Measurements from ENCODE around the gene FHL1. TPM values are rescaled to one million over a fixed set of nuclear protein-coding genes. Genes with fewer than 3 reads are reported as not detected.
A peak's percentile ranks its signal among the peaks of the same experiment; 100 is the strongest.

The FHL1 gene
- total RNA-seq, 8 experiments from 2014 or later, result 1.7 to 379 (median 62.3) TPM

GRCh38 chrX:136171420-136171819 is 24.1 kb downstream of the FHL1 start:
- no peak overlapping the region for H3K4me3 ChIP-seq
- in situ Hi-C loops (cut with MboI; ENCODE audit: low pct_unique_long_range_greater_than_20kb in 2 of 9, low sequenced_read_pairs in 9 of 9, unreplicated experiment in 9 of 9), result loop anchor here in 2 of 9 experiments (25.0 kb wide), 1 partner anchor 134 kb away; no protein-coding TSS in a partner anchor
- 0 to 100% (median 38%) methylated on average over 1 of the region's 1 CpG; no CpG with 5 or more reads in 6 of the 10 experiments for WGBS, 10 experiments
- ATAC-seq (replicated peaks in 6 of 8), result peak in 1 of 8 experiments; percentile 3
- H3K4me1 ChIP-seq (replicated peaks in 1 of 2), result peaks cover 17 to 20% of the 10 kb centered on the region in 2 donors
- H3K27ac ChIP-seq, result no peak overlapping the region

GRCh38 chrX:136176399-136176825 is 29.1 kb downstream of the FHL1 start:
- no peak overlapping the region for H3K27ac ChIP-seq

GRCh38 chrX:136179133-136179532 is 31.8 kb downstream of the FHL1 start:
- Histone ChIP-seq H3K4me1 (replicated peaks in 1 of 2) (no peaks in the 10 kb centered on the region), H3K4me3 (no peak overlapping the region), H3K27ac (no peak overlapping the region)
- 0 to 100% (median 40%) methylated on average over 1 to 4 of the region's 4 CpGs; no CpG with 5 or more reads in 6 of the 10 experiments for WGBS, 10 experiments
- in situ Hi-C loops (cut with MboI; ENCODE audit: low pct_unique_long_range_greater_than_20kb in 2 of 9, low sequenced_read_pairs in 9 of 9, unreplicated experiment in 9 of 9), result no loop called here
- ATAC-seq (replicated peaks in 6 of 8), result no peak

More at GRCh38 chrX:136176399-136176825, 29.1 kb downstream of the FHL1 start:
- peak in 2 of 8 experiments; percentile 63 to 71 for ATAC-seq (replicated peaks in 6 of 8)
- H3K4me3 ChIP-seq, result no peak overlapping the region
- no peaks in the 10 kb centered on the region for H3K4me1 ChIP-seq (replicated peaks in 1 of 2)
- in situ Hi-C loops (cut with MboI; ENCODE audit: low pct_unique_long_range_greater_than_20kb in 2 of 9, low sequenced_read_pairs in 9 of 9, unreplicated experiment in 9 of 9), result no loop called here
- 0 to 100% (median 35%) methylated on average over 1 of the region's 2 CpGs; no CpG with 5 or more reads in 6 of the 10 experiments for WGBS, 10 experiments

- Histone ChIP-seq H3K27ac (no peak overlapping the region), H3K4me3 (no peak overlapping the region), H3K4me1 (replicated peaks in 1 of 2) (no peaks in the 10 kb centered on the region)
- ATAC-seq (replicated peaks in 6 of 8), result no peak
- WGBS, 10 experiments, result 28 to 100% (median 62%) methylated on average over 1 to 2 of the region's 3 CpGs; no CpG with 5 or more reads in 6 of the 10 experiments
- in situ Hi-C loops (cut with MboI; ENCODE audit: low pct_unique_long_range_greater_than_20kb in 2 of 9, low sequenced_read_pairs in 9 of 9, unreplicated experiment in 9 of 9), result no loop called here
Measured at GRCh38 chrX:136182414-136182813, 35.1 kb downstream of the FHL1 start.

- no peak overlapping the region for H3K27ac ChIP-seq
- 27 to 100% (median 62%) methylated on average over 1 to 4 of the region's 4 CpGs; no CpG with 5 or more reads in 4 of the 10 experiments for WGBS, 10 experiments
Measured at GRCh38 chrX:136183172-136183571, 35.8 kb downstream of the FHL1 start.

GRCh38 chrX:136183917-136184316 is 36.6 kb downstream of the FHL1 start:
- Histone ChIP-seq H3K4me3 (no peak overlapping the region), H3K27ac (no peak overlapping the region), H3K4me1 (replicated peaks in 1 of 2) (no peaks in the 10 kb centered on the region)
- in situ Hi-C loops (cut with MboI; ENCODE audit: low pct_unique_long_range_greater_than_20kb in 2 of 9, low sequenced_read_pairs in 9 of 9, unreplicated experiment in 9 of 9), result no loop called here
- 67 to 100% (median 92%) methylated on average over 1 of the region's 1 CpG; no CpG with 5 or more reads in 6 of the 10 experiments for WGBS, 10 experiments
- ATAC-seq (replicated peaks in 6 of 8), result no peak

More at GRCh38 chrX:136183172-136183571, 35.8 kb downstream of the FHL1 start:
- Histone ChIP-seq H3K4me1 (replicated peaks in 1 of 2) (no peaks in the 10 kb centered on the region), H3K4me3 (no peak overlapping the region)
- ATAC-seq (replicated peaks in 6 of 8), result no peak
- in situ Hi-C loops (cut with MboI; ENCODE audit: low pct_unique_long_range_greater_than_20kb in 2 of 9, low sequenced_read_pairs in 9 of 9, unreplicated experiment in 9 of 9), result no loop called here

GRCh38 chrX:136185401-136186022 is 38.2 kb downstream of the FHL1 start:
- 0 to 40% (median 12%) methylated on average over 1 to 8 of the region's 8 CpGs; no CpG with 5 or more reads in 2 of the 10 experiments for WGBS, 10 experiments

GRCh38 chrX:136186023-136186413 is 38.7 kb downstream of the FHL1 start:
- no peak for ATAC-seq (replicated peaks in 6 of 8)
- WGBS, 10 experiments, result 17 to 69% methylated on average over 1 to 3 of the region's 3 CpGs; no CpG with 5 or more reads in 8 of the 10 experiments
- in situ Hi-C loops (cut with MboI; ENCODE audit: low pct_unique_long_range_greater_than_20kb in 2 of 9, low sequenced_read_pairs in 9 of 9, unreplicated experiment in 9 of 9), result no loop called here
- no peak overlapping the region for H3K27ac ChIP-seq
- H3K4me3 ChIP-seq, result no peak overlapping the region
- no peaks in the 10 kb centered on the region for H3K4me1 ChIP-seq (replicated peaks in 1 of 2)

More at GRCh38 chrX:136185401-136186022, 38.2 kb downstream of the FHL1 start:
- Histone ChIP-seq H3K27ac (no peak overlapping the region), H3K4me1 (replicated peaks in 1 of 2) (no peaks in the 10 kb centered on the region), H3K4me3 (no peak overlapping the region)
- in situ Hi-C loops (cut with MboI; ENCODE audit: low pct_unique_long_range_greater_than_20kb in 2 of 9, low sequenced_read_pairs in 9 of 9, unreplicated experiment in 9 of 9), result no loop called here
- peak; percentile 27 to 72 (median 65) for ATAC-seq (replicated peaks in 6 of 8)

- H3K4me3 ChIP-seq, result no peak overlapping the region
- no peak for ATAC-seq (replicated peaks in 6 of 8)
- WGBS, 10 experiments, result 20 to 100% (median 90%) methylated on average over 1 to 2 of the region's 2 CpGs; no CpG with 5 or more reads in 6 of the 10 experiments
- in situ Hi-C loops (cut with MboI; ENCODE audit: low pct_unique_long_range_greater_than_20kb in 2 of 9, low sequenced_read_pairs in 9 of 9, unreplicated experiment in 9 of 9), result no loop called here
- no peak overlapping the region for H3K27ac ChIP-seq
- H3K4me1 ChIP-seq (replicated peaks in 1 of 2), result no peaks in the 10 kb centered on the region
Measured at GRCh38 chrX:136189222-136189621, 41.9 kb downstream of the FHL1 start.

GRCh38 chrX:136190038-136190713 is 42.8 kb downstream of the FHL1 start:
- 48 to 90% (median 69%) methylated on average over 2 to 9 of the region's 10 CpGs; no CpG with 5 or more reads in 6 of the 10 experiments for WGBS, 10 experiments
- no peak for ATAC-seq (replicated peaks in 6 of 8)
- H3K4me1 ChIP-seq (replicated peaks in 1 of 2), result no peaks in the 10 kb centered on the region
- H3K4me3 ChIP-seq, result no peak overlapping the region
- H3K27ac ChIP-seq, result no peak overlapping the region
- in situ Hi-C loops (cut with MboI; ENCODE audit: low pct_unique_long_range_greater_than_20kb in 2 of 9, low sequenced_read_pairs in 9 of 9, unreplicated experiment in 9 of 9), result no loop called here

- in situ Hi-C loops (cut with MboI; ENCODE audit: low pct_unique_long_range_greater_than_20kb in 2 of 9, low sequenced_read_pairs in 9 of 9, unreplicated experiment in 9 of 9), result no loop called here
- Histone ChIP-seq H3K4me1 (replicated peaks in 1 of 2) (no peaks in the 10 kb centered on the region), H3K27ac (no peak overlapping the region), H3K4me3 (no peak overlapping the region)
- ATAC-seq (replicated peaks in 6 of 8), result no peak
- 20 to 100% (median 81%) methylated on average over 1 to 4 of the region's 6 CpGs; no CpG with 5 or more reads in 4 of the 10 experiments for WGBS, 10 experiments
Measured at GRCh38 chrX:136191171-136191570, 43.8 kb downstream of the FHL1 start.

- Histone ChIP-seq H3K4me3 (no peak overlapping the region), H3K4me1 (replicated peaks in 1 of 2) (no peaks in the 10 kb centered on the region), H3K27ac (no peak overlapping the region)
- 36 to 100% (median 83%) methylated on average over 1 to 2 of the region's 2 CpGs; no CpG with 5 or more reads in 5 of the 10 experiments for WGBS, 10 experiments
- no peak for ATAC-seq (replicated peaks in 6 of 8)
- in situ Hi-C loops (cut with MboI; ENCODE audit: low pct_unique_long_range_greater_than_20kb in 2 of 9, low sequenced_read_pairs in 9 of 9, unreplicated experiment in 9 of 9), result no loop called here
Measured at GRCh38 chrX:136192135-136192534, 44.8 kb downstream of the FHL1 start.

- H3K4me3 ChIP-seq, result no peak overlapping the region
- 0 to 100% (median 24%) methylated on average over 1 to 3 of the region's 3 CpGs; no CpG with 5 or more reads in 4 of the 10 experiments for WGBS, 10 experiments
- in situ Hi-C loops (cut with MboI; ENCODE audit: low pct_unique_long_range_greater_than_20kb in 2 of 9, low sequenced_read_pairs in 9 of 9, unreplicated experiment in 9 of 9), result no loop called here
- no peaks in the 10 kb centered on the region for H3K4me1 ChIP-seq (replicated peaks in 1 of 2)
- H3K27ac ChIP-seq, result no peak overlapping the region
- no peak for ATAC-seq (replicated peaks in 6 of 8)
Measured at GRCh38 chrX:136192839-136193414, 45.6 kb downstream of the FHL1 start.
